HEK293T (cell line): ENCODE measurements around the gene SLC17A2.

Experiments used
- ARNT ChIP-seq: fragments of 450-650 bp; IDR thresholded peaks from 2 replicates; pipeline ENCODE4 v1.6.1; 2017; ENCODE audit warnings: mild to moderate bottlenecking
- BHLHE40 ChIP-seq: fragments of 450-650 bp; IDR thresholded peaks from 2 replicates; pipeline ENCODE4 v1.6.1; 2016; ENCODE audit warnings: mild to moderate bottlenecking, moderate library complexity, borderline replicate concordance
- CTBP1 ChIP-seq: fragments of 450-650 bp; IDR thresholded peaks from 2 replicates; pipeline ENCODE4 v1.6.1; 2016; ENCODE audit warnings: borderline replicate concordance
- FOXK2 ChIP-seq: fragments of 450-650 bp; IDR thresholded peaks from 2 replicates; pipeline ENCODE4 v1.6.1; 2016; ENCODE audit warnings: mild to moderate bottlenecking
- FOXM1 ChIP-seq: fragments of 450-650 bp; IDR thresholded peaks from 2 replicates; pipeline ENCODE4 v1.6.1; 2017; ENCODE audit warnings: mild to moderate bottlenecking, borderline replicate concordance
- L3MBTL2 ChIP-seq: fragments of 450-650 bp; conservative IDR thresholded peaks from 2 replicates; pipeline ENCODE4 v1.6.1; 2016; ENCODE audit warnings: mild to moderate bottlenecking
- NFRKB ChIP-seq: fragments of 450-650 bp; IDR thresholded peaks from 2 replicates; pipeline ENCODE4 v1.6.1; 2016; ENCODE audit warnings: mild to moderate bottlenecking, moderate library complexity
- SP1 ChIP-seq: fragments of 450-650 bp; IDR thresholded peaks from 2 replicates; pipeline ENCODE4 v1.6.1; 2017
- SUZ12 ChIP-seq: fragments of 450-650 bp; IDR thresholded peaks from 2 replicates; pipeline ENCODE4 v1.6.1; 2016; ENCODE audit warnings: mild to moderate bottlenecking
- TARDBP ChIP-seq: fragments of 450-650 bp; IDR thresholded peaks from 2 replicates; pipeline ENCODE4 v1.6.1; 2016
- ZNF384 ChIP-seq: fragments of 450-650 bp; IDR thresholded peaks from 2 replicates; pipeline ENCODE4 v1.6.1; 2016
- TF ChIP-seq, protein P1 (sequence below): fragments of 450-650 bp; IDR thresholded peaks from 2 replicates; pipeline ENCODE4 v1.6.1; 2016

DNA sequence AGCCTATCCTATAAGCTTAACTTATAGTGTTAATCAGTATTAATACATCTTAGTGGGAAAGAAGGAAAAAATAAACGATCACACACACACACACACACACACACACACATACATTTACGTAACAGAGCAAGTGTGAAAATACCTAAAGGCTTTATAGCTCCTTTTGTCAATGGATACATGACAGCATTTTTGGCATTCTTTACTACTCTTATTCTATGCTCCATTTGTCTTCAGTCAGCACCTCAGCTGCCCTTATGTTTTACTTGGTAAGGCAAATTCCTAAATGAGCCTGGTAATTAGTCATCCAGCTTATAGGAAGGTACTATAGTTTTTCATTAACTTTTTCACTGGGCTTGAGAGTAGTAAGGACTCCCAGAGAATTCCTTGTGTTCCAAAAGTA lies 31.4 kb downstream of the SLC17A2 start:
- TF ChIP-seq BHLHE40: no peak
- TF ChIP-seq TARDBP: no peak
- TF ChIP-seq ARNT: no peak
- TF ChIP-seq, protein P1, sequence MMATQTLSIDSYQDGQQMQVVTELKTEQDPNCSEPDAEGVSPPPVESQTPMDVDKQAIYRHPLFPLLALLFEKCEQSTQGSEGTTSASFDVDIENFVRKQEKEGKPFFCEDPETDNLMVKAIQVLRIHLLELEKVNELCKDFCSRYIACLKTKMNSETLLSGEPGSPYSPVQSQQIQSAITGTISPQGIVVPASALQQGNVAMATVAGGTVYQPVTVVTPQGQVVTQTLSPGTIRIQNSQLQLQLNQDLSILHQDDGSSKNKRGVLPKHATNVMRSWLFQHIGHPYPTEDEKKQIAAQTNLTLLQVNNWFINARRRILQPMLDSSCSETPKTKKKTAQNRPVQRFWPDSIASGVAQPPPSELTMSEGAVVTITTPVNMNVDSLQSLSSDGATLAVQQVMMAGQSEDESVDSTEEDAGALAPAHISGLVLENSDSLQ: no peak
- TF ChIP-seq ZNF384: no peak
- TF ChIP-seq CTBP1: no peak
- TF ChIP-seq FOXM1: no peak
- no peak for TF ChIP-seq FOXK2
- no peak for TF ChIP-seq SUZ12
- no peak for TF ChIP-seq SP1
- no peak for TF ChIP-seq L3MBTL2
- TF ChIP-seq NFRKB: no peak
